Loucy (cell line): ENCODE results near the gene TGFB1I1.

Experiments
- CTCF ChIP-seq: fragments of 200-600 bp; sonication (generic); conservative IDR thresholded peaks from 2 replicates; pipeline ENCODE4 v1.5.1; 2014; ENCODE audit warnings: mild to moderate bottlenecking, antibody characterized with exemption, low read length
- EZH2phosphoT487 ChIP-seq: fragments of 200-600 bp; IDR thresholded peaks from 2 replicates; pipeline ENCODE4 v1.6.1; 2018; ENCODE audit warnings: antibody characterized with exemption, mild to moderate bottlenecking, moderate library complexity, borderline replicate concordance

DNA sequence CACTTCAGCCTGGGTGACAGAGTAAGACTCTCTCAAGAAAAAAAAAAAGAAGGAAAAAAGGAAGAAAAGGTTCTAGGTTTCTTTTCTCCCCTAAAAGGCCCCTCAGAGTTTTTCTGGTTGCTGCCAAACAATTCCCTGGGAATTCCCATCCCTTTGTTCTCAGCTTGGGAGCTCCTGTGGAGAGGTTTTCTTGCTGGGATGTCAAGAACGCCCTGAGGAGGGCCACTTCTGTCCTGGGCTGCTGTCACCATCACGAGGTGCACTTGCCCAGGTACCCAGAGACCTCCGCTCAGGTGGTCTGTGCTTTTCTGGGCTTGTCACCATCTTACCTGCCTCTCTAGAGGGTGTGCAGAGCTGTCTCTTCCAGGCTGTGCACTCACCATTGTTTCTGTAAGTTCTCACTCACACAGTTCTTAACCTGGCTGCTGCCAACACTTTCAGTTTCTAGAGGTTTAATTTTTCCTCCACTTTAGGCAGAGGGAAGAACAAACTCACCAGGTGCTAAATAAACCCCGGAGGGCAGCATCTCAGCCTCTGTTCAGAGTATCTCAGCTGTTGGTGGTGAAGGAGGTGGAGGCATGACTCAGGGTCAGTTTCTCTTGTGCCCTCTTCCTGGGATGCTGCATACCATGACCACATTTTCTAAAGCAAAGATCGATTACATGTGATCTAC, 41.4 kb upstream of the TGFB1I1 start:
- TF ChIP-seq CTCF (no peak), EZH2phosphoT487 (no peak)
